NCI-H1930 (cell line): ENCODE measurements around the gene NNAT.

Source experiments
- DNase-seq, 2 experiments: peaks; one replicate each; lab custom pipeline; 2025; lab: John Stamatoyannopoulos, UW

The NNAT gene

GRCh38 chr20:37567331-37567665 lies 46.2 kb downstream of the NNAT start:
- no peak for DNase-seq

- peak; percentile 17 to 31 for DNase-seq
Measured at GRCh38 chr20:37567671-37568588, 46.9 kb downstream of the NNAT start.

GRCh38 chr20:37570419-37570818 lies 49.4 kb downstream of the NNAT start:
- DNase-seq = no peak

- no peak for DNase-seq
Measured at GRCh38 chr20:37571033-37571432, 50.0 kb downstream of the NNAT start.
